DMS79 treated with DMSO at 0.1 percent for 48 hours (cell line): ENCODE results near the gene MACROD2.

Source experiments
- DNase-seq: peaks from one replicate; lab custom pipeline; 2025; lab: John Stamatoyannopoulos, UW

Gene MACROD2

DNA sequence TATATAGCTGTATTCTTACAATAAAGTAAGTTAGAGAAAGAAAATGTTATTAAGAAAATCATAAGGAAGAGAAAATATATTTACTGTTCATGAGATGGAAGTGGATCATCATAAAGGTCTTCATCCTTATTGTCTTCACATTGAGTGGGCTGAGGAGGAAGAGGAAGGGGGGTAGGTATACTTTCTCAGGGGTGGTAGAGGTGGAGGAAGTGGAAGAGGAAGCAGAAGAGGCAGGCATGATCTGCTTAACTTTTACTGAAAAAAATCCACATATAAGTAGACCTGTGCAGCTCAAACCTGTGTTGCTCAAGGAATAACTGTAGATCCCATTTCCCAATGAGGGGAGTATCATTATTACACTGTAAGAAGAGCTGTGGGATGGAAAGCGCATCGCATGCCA is 1863.7 kb downstream of the MACROD2 start:
- no peak for DNase-seq

DNA sequence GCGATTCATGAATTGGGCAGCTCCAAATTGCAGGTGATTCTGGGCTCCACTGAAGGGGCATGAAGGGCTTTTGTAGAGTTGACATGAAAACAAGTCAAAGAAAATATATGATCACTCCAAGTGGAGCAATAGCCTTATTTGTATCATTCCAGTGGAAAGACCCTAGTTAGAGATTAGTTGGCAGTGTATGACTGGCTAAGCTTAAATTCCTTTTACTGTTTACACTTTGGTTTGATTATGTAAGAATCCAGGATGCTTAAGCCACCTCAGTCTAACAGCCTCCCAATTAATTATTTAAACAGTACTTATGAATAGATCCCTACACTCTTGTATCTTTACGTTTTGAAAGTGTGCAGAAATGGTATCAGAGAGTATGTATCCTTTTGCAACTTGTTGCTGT is 1865.5 kb downstream of the MACROD2 start:
- no peak for DNase-seq

DNA sequence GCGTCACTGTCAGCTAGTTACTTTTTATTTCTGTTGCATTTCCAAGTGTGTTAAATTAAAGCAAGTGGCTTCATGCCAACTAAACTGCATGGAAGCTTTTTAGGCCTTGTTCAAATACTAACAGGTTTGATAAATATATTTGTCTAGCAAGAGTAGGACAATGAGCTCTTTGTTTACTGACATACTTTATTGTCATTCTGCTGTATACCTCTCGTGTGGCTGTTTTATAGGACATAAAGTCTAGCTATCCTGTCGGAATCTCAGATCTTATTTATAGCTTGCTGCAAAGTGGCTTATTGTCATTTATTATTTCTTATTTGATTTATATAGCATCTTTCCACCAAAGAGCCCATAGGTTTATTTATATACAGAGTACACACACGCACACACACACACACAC is 1866.9 kb downstream of the MACROD2 start:
- DNase-seq, result no peak

DNA sequence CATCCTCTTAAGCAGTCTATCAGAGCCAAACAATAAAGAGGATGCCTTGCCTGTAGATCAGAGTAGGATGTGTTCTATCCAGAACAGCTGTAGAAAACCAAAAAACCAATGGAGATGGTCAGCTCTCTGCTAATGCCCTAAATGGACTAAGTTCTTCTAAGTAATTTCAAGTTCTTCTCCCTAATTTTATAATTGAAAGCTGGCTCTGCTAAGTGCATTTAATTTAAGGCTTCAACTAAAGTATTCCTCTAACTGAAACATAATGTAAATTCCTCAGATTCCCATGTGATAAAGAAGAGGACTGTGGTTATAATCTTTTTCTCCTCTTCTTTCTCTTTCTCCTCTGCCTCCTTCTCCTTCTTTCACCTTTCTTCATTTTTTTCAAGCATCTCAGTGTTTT is 1868.4 kb downstream of the MACROD2 start:
- DNase-seq, result no peak

DNA sequence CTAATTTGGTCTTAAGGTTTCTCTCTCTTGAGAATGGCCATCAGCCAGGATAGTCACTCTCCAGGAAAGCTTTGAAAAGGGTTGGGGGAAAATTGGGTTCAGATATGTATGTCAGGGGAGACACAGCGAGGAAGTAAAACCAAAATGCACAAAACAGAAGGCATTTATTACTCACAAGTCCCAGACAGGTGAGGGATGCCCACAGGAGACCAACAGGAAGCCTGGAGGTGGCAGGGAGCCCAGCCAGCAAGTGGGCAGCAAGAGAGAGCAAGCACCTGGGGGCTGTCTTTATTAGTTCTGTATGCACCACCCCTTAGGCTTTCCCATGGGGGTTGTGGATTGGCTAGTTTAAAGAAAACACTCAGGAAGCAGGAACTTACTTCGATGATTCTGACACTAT is 1870.2 kb downstream of the MACROD2 start:
- no peak for DNase-seq

DNA sequence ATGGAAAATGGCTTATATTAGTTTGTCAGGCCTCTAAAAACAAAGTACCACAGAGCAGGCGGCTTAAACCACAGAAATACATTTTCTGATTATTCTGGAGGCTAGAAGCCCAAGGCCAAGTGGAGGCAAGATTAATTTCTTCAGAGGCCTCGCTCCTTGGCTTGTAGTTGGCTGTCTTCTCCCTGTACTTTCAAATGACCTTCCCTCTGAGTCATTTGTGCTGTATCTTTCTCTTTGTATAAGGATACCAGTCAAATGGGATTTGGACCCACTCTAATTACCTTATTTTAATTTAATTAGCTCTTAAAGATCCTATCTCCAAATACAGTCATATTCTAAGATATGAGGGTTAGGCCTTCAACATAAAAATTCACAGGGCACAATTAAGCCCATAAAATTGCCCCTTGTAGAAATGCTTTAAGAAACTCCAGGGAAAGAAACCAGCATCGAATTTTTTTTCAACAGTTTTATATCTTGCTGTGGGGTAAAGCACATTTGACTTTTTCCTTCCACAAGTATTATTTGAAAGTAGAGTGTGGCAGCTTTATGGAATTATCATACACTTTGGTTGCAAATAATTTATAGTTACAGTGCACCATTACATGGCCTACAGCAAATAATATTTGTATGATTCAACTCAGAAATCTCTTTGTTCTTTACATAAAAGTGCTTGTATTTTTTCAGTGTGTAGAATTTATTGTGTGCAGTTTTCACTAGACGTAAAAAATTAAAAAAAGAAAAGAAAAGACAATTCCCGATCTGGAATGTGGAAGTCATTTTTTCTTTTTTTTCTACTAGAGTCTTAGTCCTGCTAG is 1871.8 kb downstream of the MACROD2 start:
- DNase-seq, result no peak

DNA sequence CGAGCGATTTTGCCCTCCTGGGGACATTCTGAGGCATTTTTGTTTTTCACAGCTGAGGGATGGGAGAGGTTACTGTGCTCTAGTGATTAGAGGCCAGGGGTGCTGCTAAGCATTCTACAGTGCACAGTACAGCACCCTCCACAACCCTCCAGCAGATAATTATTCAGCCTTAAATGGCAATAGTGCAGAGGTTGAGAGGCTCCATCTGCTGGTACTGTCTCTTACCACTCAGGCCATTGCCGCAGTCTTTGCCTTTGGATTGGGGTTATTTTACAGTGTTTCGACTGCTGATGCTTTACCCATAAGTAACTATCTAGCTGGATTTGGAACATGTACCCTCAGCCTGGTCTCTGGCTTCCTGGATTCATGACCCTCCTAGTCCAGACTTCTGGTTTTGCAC is 1872.6 kb downstream of the MACROD2 start:
- DNase-seq, result no peak

DNA sequence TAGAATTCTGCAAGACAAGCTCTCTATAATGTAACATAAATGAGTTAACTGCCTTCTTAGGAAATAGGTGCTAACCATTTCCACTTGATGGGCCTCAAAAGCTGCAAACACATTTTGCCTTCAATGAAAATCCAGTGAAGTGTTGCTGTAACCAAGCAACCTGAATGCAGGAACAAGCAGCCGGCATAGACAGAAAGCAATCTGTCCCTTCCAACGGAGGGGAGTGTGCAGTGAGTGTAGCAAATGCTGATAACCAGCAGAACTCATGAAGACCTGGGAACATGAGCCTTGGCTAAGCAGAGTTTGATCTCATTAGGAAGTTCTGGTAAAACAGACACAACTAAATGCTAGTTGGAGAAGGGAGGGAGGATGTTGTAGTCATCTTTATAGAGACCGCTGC is 1880.1 kb downstream of the MACROD2 start:
- DNase-seq, result no peak

DNA sequence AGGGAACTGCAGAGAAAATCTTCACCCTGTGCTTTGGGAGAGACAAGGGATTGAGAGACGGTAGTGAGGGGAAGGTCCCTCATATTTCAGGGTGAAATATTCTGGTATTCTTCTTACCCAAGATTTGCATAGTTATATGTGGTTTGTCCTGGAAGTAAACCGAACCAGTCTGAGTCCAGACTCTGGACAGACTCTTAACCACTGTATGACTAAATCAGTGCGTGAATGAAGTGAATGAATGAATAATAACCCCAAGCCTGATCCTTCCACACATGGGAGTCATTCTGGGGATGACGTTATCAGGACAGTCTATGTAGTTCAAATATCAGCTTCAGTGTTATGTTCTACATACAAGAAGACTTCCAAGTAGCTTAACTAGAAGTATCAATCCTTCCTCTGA is 1887.2 kb downstream of the MACROD2 start:
- no peak for DNase-seq

DNA sequence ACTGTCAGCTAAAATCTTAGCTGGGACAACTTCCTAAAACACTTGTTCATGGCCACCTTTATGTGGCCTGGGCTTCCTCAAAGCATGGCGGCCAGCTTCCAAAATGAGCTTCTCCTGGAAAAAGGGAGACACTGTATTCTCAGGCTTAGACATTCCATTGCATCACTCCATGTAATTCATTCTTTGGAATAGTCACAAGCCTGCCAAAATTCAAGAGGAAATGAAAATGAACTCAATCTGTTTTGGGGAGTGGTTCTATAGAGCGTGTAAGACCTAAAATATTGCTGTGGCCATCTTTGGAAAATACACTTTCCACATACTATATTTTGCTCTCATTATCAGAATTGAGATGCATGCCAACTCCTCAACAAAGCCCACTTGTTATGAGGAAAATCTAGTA is 1890.9 kb downstream of the MACROD2 start:
- no peak for DNase-seq

DNA sequence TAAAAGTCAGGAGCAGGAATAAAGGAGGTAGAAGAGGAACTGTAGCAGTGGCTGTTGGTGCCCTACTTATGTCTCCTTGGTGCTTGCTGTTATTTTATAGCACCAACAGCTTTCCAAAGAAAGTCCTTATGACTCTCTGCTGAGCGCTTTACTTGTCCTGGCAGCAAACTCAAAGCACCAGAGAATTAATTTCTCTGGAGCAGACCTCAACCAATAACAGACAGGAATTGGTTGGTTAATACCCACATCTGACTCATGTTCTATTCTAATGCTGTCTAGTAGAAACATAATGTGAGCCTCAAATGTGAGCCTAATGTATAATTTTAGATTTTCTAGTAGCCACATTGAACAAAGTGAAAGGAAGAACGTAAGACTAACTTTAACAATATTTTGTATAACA is 1892.1 kb downstream of the MACROD2 start:
- DNase-seq, result no peak

DNA sequence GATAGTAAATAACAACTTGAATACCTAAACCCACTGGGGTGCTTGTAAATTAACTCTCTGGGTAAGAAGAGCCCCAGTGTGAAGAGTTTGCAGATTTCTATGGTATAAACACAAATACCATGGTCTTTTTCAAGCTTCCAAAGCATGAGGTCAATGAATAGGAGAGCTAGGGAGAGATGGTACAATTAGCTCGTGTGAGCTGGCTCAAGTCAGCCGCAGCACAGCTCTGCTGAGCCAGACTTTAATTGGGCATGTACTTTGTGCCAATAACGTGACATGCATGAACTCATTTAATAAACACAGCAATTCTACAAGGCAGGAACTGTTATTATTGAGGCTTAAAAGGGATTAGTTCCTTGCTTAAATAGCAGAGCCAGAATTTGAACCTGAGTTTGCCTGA is 1893.7 kb downstream of the MACROD2 start:
- DNase-seq, result no peak

DNA sequence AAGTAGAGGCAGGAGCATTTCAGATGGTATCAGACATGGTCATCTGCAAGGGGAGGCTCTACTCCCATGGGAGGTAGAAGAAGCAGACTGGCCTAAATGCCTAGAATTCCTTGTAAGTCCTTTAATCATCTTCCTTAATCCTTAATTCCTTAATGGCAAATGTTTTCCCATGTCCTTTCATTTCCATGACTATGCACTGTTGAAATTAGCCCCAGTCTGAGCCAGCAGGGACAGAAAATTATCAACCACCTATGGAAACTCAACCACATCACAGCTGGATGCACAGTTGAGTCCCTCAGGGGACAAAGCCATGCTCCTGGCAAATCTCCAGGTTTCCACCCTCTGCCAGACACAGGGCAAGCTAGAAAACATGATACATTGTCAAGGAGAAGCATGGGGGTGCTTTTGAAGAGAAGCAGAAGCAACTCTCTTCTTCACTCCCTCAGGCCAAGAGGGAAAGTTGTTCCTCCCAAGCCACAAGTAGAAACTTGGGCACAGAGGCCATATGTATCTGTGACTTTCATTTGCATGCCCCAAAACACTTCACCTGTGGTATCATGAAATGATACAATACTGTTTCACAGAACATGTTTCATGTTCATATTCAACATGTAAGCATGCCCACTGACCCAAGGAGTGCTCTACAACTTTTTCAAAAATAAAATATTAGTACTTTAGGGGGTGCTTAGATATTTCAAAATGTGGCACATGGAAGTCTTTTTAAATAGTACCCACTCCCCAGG is 1894.4 kb downstream of the MACROD2 start:
- no peak for DNase-seq

DNA sequence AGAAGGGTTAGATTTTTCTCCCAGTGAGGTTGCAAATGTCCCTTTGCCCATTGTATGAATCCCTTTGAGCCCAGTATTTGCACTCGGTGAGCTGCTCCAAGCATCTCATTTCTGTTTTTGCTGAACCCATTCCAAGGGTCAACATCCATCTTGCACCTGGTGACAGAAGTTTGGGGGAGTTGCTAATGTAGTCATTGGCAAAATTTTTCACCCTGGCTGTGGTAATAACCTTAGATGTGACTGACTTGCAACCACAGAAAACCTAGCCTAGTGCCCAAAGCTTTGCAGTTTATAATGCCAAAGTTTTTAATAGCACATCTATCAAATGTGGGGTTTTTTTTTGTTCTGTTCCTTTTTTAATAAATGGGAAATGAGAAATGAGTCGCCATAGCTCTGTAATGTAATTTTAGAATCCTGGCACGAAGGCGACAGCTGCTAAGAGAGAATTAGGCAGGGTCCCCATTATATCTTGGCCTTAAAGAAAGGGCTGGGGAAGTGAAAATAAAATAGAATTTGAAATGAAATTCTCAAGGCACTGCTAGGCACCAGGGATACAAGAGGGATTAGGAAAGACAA is 1895.2 kb downstream of the MACROD2 start:
- DNase-seq, result no peak

DNA sequence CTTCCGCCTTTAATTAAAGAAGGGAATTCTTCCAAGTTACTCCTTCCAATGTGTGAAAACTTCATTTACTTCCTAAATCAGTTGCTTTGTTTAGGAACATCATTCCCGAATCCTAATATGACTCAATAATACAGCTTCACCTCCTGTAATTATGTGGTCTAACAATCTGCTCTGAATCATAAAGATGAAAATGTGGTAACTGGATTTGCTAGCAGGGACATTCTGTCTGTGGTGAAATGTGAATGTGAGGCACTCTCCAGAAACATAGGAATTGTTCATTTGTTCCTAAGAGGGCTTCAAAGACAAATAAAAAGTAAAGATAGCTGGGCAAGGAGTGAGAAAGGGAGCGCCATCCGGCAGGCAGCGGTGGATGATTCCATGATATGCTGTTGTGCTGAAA is 1899.8 kb downstream of the MACROD2 start:
- no peak for DNase-seq

DNA sequence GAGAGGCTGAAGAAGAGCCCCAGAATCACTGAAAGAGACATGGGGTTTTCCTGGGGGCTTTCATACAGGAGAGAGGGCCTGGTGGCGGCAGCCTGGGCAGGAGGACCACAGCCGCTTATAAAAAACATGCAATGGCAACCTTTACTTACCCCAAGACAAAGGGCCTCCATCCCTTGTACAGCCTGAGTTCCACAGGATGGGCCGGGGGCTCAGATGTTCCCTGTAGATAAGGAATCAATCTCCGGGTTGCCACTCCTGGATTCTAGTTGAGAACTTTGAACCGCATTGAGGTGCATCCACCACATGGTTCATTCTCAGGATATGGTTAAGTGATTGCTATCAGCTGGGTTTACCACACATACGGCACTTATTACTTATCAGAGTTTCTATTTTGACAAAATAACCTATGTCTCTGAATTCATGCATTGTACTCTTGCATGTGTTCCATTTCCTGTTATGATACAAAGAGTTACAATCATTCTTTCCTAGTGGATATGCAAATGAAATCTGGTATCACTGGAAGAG is 1900.3 kb downstream of the MACROD2 start:
- DNase-seq, result no peak

DNA sequence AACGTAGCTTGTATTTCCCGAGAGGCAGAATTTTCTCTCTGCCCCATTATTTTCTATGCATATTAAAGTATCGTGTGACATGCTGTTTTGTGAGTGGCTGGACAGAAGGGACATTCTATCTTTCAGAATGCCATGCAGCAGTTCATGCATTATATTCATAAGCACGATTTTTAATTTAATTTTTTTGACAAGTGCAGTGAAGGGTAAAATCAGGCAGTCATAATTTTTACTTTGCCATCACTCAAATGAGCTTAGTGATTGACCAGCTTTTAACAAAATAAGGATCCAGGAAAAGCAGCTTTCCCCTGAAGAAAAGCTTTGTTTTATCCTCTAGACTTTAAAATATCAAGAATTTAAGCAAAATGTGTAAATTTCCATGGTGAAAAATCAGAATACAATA is 1904.7 kb downstream of the MACROD2 start:
- no peak for DNase-seq

DNA sequence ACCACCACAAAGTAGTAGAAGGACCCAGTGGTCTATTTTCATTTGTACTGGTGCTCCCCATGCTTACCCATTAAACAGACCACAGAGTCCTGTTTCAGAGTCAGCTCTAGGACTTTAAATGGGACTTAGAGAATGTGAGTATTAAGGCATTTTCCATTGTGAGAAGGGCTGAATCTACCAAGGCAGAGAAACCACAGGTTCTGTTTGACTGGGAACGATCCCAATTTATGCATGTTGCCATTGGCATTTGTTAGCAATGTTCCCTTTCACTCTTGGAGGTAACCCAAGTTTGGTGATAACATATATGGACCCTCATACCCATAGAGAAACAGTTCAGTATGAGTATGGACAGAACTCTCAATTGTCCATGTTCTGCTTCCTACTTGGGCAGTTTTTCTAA is 1905.1 kb downstream of the MACROD2 start:
- no peak for DNase-seq

DNA sequence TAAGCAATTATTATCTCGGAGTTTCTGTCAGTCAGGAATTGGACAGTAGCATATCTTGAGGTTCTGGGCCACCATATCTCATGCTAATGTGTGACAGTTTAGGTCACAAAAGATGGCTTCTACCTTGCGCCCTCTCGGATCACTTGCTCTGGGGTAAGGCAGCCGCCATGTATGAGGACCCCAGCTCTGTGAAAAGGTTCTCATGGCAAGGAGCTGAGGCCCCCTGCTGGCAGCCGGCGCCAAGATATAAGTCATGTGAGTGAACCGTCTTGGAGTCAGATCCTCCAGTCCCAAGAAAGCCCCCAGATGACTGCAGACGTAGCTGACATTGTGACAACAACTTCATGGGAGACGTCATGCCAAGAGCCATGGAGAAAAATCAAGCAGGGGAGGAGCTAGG is 1907.2 kb downstream of the MACROD2 start:
- DNase-seq, result no peak

DNA sequence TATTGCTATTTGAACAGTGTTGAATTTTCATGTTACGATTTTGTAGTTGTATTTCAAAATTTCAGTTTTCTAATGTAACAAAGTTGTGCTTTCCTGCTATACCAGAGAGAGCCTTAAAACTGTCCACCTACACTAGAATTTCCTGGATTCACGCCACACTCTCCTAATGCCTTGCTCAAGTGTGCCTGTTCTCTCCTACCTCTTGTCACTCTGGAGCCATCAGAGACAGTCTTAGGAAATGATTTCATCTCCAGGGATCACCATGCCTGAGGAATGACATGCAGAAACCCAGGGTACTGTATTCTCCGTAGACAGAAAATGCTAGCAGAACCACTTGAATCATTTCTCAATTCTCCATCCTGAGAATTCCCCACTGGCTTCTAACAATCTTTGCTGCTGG is 1910.3 kb downstream of the MACROD2 start:
- no peak for DNase-seq

DNA sequence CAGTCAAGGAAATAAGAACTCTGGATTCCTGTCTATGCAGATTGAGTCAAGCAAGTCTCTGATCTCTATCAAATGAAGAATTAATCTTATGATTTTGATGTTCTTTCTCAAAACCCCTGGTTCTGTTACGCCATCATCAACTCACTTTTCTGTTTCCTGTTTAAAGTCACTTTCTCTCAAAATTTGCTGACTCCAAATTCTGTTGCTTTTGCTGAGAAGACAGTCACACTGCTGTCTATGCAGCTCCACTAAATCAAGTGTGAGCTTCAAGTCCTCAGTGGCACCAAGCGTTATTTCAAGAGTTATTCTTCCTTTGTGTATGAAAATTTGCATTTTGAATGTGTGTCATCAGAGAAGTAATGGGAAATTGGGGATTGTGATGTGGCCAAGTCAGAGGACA is 1914.7 kb downstream of the MACROD2 start:
- DNase-seq, result no peak

DNA sequence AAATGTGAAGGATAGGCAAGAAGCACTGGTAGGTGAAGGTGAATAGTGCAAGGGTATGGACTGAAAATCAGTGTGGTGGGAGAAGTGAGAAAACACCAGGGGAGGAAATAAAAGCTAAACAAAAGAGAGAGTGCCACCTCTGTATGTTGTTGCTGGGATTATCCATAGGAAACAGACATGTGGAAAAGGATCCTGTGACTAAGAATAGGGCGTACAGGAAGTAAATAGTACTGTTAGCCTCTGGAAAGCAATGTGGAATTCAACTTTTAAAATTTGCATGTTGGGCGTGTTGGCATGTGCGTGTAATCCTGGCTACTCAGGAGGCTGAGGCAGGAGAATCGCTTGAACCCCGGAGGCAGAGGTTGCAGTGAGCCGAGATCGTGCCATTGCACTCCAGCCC is 1916.3 kb downstream of the MACROD2 start:
- DNase-seq, result no peak

DNA sequence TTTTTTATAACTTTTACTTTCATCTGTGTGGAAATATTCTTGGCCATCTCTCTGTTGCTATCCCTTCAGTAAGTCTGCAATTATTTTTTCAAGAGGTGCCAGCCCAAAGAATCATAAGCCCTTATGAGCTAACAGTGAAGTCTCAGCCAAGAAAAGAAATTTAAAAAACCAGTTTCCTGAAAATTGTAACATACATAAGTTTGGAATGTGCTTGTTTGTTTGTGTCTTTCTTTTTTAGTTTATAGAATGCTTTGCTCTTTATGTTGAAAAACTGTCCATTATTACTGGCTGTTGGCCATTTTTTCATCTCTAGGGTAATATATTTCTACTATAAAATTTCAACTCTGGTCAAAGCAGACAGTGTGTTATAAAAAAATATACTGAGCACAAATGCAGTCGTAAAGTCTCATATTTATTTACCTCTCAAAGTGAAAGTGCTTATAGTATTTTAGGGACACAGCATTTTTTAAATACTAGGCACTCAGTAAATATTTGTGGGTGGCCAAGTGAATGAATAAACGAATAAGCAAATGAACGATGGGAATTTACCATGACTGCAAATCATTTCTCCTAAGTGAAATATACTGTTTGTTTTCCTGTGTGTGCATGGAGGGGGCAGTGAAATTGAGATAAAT is 1918.2 kb downstream of the MACROD2 start:
- no peak for DNase-seq
